Right renal pelvis (tissue), 4 donors: ENCODE data around the gene KNDC1. TPM values are rescaled to one million over a fixed set of nuclear protein-coding genes. Genes with fewer than 3 reads are reported as not detected.
A peak's percentile ranks its signal among the peaks of the same experiment; 100 is the strongest.
"Not testable (repeated sequence)": the region's sequence is repeated elsewhere in the genome, so short reads cannot be mapped to it uniquely, and the experiment has no call there.

Experiments used
- DNase-seq, 4 donors: peaks; one replicate each; pipeline ENCODE4 v3.0.0-alpha.2; 2013; ENCODE audit warnings: low read depth in 4 of 4, low spot score in 3 of 4, missing footprints in 1 of 4
- polyA plus RNA-seq, 4 donors: library from polyadenylated mRNA; unstranded; fragments of 120-200 nt; gene quantifications; one replicate each; pipeline ENCODE4 v1.2.1, GENCODE V29; 2013; ENCODE audit not compliant: insufficient read length in 4 of 4

The KNDC1 gene
- polyA plus RNA-seq, 4 donors: 5.9 to 9.9 (median 7.1) TPM

DNA sequence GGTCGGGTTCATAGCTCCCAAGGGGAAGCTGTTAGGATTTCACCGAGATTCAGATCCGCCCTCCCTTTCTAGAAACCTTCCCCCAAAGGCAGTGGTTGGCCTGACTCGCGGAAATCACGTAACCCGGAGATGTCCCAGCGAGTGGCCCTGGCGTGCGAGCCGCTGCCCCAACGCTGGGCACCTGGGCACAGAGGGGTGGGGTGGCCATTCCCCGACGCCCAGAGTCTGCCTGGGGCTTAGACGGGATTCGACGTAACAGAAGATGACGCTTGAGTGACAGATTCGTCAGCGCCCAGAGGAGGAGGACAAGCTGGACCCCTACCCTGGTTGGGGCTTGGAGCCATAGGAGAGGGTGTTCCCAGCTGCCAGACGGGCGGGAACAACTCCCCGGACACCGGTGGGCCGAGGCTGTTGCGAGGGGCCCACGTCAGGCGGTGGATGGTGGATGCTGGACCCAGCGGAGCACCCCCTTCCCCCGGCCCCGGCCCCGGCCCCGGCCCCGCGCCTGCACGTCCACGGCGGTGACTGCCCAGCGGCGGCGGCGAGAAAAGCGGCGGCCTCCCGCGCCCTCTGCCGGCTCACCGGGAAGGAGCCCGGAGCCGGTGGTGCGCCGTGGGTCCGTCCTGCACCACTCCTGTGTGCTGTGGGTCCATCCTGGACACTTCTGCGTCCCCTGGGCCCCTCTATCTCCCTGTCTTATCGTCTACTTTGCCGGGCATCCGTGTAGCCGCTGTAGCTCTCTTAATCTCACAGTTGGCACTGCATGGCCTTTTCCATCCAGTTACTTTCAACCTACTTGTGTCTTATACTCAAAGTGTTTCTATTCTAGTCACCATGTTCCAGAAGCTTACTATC is 35.4 kb upstream of the KNDC1 start:
- DNase-seq: no peak

DNA sequence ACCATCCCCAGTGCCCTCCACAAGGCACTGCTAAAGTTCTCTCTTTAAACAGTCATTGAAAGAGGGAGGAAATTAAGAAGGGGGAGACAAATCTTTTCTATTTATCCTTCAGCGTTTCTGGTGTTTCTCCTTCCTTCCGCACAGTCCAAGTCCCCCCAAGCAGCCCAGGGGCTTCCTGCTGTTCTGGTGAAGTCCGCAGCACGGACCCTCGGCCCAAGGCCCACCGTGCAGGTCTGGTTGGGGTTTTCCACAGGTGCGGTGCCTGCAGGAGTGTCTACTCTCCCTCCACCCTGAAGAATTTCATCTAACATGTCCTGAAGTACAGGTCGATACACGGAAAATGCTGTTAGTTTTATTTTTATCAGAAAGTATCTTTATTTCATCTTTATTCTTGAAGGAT is 34.1 kb upstream of the KNDC1 start:
- no peak for DNase-seq

DNA sequence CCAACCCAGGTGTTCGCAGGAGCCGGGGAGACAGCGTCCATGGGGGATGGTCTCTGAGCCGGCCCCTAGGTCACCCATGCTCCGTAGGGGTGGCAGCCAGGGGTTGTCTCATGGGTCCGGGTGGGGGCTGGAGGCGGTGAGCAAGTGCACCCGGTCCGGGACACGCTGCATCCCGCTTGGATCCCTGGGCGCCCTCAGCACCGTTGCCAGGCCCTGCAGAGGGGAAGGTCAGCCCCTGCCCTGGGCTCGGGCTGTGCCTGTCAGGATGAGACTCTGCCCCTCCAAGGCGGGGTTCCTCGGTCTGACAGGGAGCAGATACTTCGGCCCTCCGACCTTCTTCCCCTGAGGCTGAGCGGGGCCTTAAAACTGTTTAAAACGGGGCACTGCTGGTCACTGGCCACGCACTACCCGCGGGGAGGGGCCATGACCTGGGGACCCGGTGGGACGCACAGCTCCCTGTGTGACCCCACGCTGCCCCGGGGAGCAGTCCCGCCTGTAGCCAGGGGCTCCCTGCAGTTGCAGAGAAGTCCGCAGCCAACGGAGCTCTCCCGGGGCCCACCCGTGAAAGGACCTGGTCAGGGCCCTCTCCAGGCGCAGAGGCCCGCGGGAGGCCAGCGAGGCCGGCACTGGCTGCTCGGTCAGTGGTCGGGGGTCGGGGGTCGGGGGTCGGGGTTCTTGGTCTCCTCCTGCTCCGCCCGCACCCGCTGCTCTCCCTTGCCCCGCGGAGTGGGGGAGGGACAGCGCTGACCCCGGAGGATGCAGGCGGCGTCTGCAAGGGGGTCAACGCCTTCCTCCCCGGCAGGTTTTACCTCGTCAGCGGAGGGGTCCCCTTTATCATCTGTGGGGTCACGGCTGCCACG is 33.4 kb upstream of the KNDC1 start:
- no peak for DNase-seq

GRCh38 chr10:133127291-133128125 is 32.5 kb upstream of the KNDC1 start:
- DNase-seq: no peak

- DNase-seq: no peak
Measured at GRCh38 chr10:133128126-133129070, 31.6 kb upstream of the KNDC1 start.

DNA sequence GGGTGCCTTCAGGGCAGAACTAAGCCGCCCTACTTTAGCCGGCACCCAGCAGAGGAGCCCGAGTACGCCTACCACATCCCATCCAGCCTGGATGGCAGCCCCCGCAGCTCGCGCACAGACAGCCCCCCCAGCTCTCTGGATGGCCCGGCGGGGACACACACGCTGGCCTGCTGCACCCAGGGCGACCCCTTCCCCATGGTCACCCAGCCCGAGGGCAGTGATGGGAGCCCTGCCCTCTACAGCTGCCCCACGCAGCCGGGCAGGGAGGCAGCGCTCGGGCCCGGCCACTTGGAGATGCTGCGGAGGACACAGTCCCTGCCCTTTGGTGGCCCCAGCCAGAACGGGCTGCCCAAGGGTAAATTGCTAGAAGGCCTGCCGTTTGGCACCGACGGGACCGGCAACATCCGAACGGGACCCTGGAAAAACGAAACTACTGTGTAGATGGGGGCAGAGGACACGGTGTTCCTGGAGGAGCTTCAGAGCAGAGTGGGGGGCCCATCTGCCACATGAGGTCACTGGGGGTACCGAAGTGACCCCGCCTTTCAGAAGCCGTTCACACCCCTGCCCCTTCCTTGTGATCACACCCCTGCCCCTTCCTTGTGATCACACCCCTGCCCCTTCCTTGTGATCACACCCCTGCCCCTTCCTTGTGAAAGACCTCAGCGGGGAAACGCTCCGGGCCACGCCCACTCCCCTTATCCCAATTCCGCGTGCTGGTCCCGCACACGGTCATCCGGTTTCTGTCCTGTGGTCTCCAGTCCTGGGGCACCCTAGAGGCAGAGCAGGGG is 30.8 kb upstream of the KNDC1 start:
- DNase-seq: no peak

DNA sequence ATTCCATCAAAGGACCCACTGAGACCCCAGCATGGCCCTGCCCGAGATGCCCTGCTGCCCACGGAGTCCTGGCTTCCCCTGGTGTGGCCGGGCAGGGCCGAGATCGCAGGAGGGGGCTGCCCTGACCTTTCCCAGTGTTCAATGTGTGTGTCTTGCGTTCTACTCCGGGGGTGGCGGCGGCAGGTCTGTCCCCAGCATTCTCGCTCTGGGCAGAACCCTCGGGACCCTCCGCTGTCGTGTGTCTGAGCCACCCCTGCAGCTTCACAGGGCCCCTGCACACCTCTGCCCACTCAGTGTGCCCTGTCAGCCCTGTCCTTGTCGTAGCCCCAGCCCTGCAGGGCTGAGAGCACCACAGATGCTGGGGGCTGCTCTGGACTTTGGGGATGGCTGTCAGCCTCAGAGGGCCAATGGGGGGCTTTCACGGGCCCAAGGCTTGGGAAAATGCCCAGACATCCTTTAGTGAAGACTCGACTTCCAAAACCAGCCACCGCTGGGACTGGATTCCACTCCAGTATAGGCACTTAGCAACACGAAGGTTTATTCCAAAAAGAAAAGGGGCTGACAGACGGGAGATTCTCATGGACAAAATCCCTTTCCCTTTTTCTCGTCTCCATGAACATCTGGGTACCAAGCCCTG is 30.0 kb upstream of the KNDC1 start:
- DNase-seq: no peak

- DNase-seq: no peak
Measured at GRCh38 chr10:133130602-133131001, 29.4 kb upstream of the KNDC1 start.

- DNase-seq: no peak
Measured at GRCh38 chr10:133131053-133131452, 29.0 kb upstream of the KNDC1 start.

- peak in 2 of 4 donors; percentile 51 to 57 for DNase-seq
Measured at GRCh38 chr10:133131734-133132472, 28.1 kb upstream of the KNDC1 start.

- DNase-seq: no peak
Measured at GRCh38 chr10:133132473-133133291, 27.3 kb upstream of the KNDC1 start.

DNA sequence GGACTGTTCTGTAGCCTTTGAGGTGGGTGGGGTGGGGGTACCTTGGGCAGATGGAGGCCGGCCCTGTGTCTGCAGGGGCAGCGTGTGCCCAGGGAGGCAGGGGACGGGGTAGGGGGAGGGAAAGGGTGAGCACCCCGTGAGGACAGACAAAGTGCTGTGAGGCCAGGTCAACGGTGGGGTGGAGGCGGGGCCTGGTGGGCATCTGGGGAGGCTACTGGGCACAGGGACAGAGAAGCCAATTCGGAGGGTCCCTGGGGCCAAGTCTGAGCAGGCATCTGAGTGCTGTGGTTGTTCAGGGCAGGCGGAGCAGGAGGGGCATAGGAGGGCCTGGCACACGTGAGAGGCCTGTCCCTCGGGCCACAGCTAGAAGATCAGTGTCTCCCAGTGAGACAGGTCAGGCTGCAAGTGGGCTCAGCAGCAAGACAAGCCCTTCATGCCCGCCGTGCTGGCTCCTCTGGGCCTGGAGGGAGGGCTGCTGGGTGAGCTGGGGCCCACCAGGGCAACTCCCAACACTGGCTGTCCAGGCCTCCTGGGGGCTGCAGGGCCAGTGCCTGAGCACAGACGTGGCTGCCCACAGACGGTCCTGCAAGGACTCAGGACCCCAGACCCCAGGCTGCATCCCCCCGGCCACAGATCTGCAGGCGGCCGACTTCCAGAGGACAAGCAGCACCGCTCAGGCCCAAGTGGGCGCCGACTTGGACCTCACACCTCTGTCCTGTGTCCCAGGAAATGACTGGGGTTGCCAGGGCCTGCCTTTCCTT is 26.4 kb upstream of the KNDC1 start:
- DNase-seq: no peak

DNA sequence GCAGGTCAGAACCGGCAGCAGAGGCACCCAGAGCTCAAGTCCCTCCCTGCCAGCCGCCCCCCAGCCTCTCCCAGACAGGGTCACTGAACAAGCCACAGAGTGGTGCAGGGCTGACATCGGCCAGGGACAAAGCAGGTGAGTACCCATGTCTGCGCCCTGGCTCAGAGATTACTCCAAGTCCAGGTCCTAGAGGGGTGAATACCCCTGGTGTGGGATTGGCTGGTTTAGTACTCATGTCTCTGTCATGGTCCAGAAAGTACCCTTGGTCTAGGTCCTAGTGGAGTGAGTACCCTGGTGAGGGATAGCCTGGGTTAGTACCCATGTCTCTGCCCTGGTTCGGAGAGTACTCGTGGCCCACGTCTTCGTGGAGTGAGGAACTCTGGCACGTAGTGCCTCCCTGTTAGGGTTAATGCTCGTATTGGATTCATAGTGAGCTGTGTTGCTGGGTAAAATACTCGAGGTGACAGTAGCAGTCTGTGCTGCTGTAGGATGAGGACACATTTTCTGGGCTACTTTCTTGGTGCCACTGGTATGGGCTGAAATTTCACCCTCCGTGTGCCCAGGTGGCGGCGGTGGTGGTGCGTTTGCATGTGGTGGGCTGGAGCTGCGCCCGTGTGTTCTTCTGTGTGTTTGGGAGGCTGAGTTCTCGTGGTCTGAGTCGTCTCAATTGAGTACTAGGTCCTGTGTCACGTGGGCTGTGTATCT is 25.5 kb upstream of the KNDC1 start:
- DNase-seq: no peak

- no peak for DNase-seq
Measured at GRCh38 chr10:133135116-133135465, 24.9 kb upstream of the KNDC1 start.

DNA sequence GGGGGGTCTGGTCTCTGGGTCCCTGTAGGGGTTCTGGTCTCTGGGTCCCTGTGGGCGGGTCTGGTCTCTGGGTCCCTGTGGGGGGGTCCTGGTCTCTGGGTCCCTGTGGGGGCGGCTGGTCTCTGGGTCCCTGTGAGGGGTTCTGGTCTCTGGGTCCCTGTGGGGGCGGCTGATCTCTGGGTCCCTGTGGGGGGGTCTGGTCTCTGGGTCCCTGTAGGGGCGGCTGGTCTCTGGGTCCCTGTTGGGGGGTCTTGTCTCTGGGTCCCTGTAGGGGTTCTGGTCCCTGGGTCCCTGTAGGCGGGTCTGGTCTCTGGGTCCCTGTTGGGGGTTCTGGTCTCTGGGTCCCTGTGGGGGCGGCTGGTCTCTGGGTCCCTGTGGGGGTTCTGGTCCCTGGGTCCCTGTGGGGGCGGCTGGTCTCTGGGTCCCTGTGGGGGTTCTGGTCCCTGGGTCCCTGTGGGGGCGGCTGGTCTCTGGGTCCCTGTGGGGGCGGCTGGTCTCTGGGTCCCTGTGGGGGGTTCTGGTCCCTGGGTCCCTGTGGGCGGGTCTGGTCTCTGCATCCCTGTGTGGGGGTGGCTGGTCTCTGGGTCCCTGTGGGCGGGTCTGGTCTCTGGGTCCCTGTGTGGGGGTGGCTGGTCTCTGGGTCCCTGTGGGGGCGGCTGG is 22.4 kb upstream of the KNDC1 start:
- not testable (repeated sequence) for DNase-seq
